HG03439 (cell line): ENCODE results near the gene EPHA1.

Source experiments
- ATAC-seq: cut with Tn5 transposase; IDR thresholded peaks from one replicate; pipeline ENCODE4 v1.9.1; 2021; ENCODE audit warnings: mild to moderate bottlenecking, moderate library complexity; ENCODE audit not compliant: unreplicated experiment

Gene EPHA1

DNA sequence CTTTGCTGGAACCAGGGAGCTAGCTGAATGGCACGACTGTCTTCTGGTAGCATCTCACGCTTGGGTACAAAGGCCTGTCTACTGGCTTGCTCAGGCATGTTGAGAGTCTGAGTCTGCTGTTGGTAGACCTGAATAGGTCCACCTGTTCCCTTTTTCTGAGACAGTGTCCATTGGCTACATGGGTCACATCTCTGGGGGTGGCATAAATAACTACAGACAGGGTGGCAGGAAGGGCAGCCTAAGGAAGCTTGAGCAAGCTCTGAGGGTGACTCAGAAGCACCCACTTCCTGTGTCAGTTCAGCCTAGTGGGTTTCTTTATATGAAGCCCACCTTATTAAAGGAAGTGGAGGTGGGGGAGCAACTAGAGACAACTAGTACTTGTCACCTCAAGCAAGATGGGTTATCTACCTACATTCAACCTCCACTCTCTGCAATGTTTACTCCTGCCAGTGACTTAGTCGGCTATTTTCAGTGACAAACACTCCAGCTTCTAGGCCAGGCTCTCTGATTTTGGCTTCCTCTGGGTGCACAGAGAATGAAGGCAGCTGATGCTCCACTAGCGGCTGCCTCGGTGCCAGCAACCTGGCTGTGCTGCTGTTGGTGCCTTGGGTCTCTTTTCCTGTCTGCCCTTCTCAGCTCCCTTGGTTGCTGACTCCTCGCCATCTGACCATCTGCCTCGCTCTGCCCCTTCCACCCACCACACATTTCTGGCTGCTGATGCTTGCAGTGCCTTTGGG, 33.2 kb downstream of the EPHA1 start:
- ATAC-seq = no peak

DNA sequence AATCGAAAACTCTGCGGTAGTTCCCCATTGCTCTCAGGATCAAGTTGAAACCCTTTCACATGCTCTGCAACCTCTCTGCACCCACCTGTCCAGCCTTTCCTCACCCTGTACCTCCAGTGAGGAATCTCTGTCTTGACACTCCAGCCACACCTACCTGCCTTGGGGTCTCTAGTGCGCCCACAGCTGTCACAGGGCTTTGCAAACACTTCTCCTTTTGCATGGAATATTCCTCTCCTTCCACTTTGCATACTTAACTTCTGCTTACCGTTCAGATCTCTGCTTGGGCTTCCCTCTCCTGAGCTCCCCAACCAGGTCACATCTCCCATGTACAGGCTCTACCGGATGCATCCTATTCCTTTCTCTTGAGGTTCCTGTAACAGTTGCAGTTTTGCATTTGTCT, 34.1 kb downstream of the EPHA1 start:
- ATAC-seq = no peak

DNA sequence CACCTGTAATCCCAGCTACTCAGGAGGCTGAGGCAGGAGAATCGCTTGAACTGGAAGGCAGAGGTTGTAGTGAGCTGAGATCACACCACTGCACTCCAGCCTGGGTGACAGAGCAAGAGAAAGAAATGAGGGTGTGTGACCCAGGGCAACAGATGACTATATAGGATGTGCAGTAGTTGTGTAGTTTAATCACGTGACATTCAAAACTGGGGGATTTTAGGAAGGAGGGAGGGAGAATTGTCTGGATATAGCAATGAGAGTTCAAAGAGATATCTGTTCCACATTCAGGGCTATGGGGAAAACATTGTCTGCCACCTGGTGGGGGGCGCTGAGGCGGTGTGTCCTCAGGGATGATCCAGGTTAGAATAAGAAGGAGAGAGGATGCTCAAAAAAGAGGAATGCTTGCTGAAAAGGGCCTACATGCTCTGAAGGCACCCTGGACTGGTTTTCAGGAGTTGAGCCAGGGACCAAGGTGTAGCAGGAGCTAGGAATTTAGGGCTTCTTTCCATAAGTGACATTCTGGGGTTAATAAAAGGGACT, 35.3 kb downstream of the EPHA1 start:
- ATAC-seq = no peak

DNA sequence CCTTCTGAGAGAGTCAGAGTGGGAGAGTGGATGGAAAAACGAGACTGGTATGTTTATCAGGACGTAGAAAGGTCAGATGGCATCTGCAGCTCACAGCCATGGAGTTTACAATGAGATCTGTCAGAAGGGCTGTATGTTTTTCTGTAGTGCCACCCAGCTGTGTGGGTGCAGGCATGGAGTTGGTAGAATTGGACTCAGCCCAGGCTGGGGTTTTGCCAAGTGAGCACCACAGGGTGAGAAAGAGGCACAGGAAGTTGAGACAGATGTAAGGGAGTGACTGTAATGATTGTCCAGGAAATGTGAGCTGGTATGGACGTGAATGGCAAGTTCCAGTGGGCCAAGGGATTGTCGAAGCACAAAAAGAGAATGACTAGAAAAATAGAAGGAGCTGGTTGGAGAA, 36.6 kb downstream of the EPHA1 start:
- no peak for ATAC-seq

DNA sequence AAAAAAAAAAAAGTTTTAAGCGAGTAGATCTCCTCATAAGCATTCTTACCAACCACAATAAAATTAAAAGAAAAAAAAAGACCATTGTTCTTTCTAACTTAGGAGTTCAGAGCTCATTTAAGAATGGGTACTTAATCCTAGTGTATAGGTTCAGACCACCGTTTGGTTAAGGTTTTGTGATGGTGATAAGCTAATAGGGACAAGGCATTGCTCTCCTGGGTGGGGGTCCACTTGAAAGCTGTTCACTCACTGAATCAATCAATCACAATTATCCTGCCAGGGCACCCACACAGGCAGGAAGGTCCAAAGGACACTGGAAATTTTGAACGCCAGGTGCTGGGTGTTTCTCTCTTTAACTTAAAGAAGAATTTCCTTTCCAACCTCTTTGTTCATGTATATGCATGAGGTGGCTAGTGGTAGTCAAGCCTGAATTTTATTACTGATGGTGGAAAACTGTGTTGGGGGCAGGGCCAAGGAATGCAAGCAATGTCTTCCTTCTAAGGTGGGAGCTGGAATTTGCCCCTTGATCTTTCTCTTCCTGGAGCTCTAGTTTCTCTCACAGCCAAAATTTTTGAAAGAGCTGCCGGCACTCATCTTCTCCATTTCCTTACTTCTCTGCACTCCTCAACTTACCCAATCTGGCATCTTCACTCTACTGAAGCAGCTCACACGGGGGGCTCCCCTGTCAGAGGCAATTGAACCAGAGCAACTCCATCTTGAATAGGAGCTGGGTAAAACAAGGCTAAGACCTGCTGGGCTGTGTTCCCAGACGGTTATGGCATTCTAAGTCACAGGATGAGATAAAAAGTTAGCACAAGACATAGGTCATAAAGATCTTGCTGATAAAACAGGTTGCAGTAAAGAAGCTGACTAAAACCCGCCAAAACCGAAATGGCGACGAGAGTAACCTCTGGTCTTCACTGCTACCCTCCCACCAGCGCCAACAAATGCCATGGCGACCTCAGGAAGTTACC, 38.7 kb downstream of the EPHA1 start:
- ATAC-seq = no peak

DNA sequence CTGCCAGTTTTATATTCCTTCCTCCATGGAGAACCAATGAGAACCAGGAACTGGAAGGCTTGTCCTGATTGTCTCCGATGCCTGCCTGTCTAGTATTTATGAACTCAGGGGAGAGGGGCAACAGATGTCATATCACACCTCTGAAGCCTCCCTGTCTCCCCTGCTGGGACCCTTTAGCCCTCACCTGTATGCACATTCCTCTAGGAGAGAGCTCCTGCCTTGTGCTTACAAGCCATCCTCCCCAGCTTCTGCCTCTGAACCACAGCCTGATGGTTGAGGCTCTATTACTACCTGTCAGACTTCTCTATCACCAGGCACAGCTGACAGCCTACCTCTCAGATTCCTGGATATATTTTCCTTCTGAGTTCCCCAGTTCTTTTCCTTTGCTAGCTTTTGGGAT, 40.3 kb downstream of the EPHA1 start:
- no peak for ATAC-seq

DNA sequence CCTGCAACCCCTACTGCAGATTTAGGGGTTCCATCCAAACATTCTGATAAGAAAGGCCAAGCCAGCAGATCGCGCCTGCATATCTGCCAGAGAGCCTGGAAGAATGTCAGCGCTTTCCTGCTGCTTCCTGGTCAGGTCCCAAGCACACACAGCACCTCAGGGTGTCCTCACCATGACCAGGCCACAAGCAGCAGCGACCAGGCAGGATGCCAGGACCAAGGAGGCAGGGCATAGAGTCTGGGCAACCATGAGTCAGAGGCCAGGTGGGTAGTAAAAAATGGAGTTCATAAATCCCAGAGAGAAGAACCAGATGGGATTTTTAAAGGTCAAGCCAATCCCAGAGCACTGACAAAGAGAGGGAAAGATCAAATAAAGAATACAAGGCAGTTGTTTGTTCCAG, 40.7 kb downstream of the EPHA1 start:
- ATAC-seq = no peak

DNA sequence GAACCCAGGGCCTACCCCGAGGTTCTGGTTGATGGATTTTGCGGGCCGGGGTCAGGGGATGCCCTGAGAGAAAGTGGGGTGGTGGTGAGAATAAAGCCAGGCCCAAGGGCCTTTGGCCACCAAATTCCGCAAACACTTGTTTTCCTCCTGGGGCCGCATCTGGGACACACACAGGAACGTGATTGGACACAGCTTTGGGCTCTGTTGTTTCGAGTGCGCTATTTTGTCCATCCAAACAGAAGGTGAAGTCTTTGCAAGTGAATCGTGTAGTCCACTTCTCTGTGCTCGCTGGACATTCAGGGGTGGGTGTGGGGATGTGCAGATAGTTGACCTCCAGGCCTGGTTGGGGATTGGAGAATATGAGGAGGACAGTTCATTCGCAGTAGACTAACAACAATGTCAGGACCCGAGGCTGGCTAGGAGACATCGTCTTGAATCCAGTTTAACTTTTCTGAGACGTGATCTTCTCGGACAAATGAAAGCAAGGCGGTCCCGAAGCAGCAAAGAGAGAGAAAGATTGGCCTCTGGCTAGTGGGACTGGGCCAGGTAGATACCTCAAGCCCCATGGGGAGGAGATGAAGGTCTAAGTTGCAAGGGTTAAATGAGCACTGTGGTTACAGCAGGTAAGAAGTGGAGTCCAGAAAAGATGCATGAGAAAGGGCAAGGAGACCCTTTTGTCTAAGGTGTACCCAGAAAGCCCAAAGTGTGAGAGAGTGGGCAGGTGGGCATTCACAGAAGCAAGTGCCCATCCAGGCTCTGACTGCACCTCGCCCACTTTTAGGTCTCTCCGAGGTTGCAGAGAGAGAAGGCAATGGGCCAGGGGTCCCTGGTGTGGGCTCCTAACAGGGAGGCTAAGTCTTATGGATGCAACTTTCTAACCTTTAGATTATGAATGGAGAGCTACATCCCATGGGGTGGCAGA, 45.4 kb downstream of the EPHA1 start:
- no peak for ATAC-seq

DNA sequence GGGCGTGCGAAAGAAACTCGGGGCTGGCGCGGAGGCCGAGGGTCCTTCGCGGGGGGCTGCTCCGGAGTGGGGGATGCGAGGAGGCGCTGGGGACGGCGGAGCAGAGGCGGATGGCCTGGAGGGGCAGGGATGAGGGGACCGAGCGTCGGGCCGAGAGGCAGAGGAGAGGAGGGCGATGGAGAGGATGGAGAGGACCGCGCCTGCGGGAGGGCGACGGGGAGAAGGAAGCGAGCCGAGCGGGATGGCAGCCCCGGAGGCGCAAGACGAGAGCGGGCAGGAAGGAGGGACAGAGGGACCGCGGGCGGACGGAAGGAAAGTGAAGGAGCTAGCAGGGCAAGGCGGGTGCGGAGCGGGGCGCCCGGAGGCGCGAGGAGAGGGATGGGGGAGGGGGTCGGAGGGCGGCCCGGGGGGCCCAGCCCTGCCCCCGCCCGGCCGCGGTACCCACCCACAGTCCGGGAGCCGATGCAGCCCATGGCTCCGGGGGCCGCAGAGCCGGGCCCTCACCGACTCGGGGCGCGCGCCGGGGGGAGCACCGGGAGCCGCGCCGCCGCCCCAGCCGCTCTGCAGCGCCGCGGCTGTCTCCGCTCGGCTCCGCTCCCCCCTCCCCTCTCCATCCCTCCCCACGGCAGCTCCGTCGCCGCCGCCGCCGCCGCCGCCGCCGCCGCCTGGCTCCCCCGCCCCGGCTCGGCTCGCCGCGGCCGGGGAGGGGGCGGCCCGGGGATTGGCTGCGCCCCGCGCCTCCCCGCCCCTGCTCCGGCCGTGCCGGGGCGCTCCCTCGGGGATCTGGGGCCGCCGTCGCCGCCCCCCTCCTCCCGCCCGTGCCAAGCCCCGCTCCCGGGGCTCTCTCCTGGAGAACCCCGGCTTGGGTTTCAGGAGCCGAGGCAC, 46.3 kb downstream of the EPHA1 start, which contains the start of gene FAM131B:
FAM131B (minus strand) TSS at position 583 of the 885 bp plus-strand sequence; CDS start at position 473, 110 bp downstream.
- ATAC-seq = no peak

DNA sequence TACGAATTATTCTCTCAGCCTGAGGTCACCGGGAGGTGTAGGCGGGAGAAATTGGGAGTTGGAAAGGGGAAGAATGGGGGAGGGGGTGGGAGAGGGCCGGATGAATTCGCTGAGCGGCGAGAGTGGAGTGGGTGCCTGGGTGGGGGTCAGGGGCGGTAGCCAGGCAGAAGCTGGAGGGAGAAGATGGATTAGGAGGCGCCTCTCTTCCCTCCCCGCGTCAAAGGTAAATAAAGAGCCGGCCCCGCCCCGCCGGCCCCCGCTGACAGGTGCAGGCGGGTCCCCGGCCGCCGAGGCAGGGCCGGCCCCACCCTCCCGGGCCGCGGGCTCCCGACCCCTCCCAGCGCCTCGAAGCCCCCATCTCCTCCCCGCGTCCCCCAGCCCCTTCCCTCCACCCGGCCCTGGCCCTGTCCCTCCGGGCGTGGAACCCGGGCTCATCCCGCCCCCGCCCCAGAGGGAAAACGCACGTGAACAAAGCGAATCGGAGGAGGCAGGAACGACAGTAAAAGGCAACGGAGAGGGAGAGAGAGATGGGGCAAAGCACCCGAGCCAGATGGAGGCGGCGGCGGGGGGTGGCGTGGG, 47.0 kb downstream of the EPHA1 start:
- ATAC-seq = no peak

DNA sequence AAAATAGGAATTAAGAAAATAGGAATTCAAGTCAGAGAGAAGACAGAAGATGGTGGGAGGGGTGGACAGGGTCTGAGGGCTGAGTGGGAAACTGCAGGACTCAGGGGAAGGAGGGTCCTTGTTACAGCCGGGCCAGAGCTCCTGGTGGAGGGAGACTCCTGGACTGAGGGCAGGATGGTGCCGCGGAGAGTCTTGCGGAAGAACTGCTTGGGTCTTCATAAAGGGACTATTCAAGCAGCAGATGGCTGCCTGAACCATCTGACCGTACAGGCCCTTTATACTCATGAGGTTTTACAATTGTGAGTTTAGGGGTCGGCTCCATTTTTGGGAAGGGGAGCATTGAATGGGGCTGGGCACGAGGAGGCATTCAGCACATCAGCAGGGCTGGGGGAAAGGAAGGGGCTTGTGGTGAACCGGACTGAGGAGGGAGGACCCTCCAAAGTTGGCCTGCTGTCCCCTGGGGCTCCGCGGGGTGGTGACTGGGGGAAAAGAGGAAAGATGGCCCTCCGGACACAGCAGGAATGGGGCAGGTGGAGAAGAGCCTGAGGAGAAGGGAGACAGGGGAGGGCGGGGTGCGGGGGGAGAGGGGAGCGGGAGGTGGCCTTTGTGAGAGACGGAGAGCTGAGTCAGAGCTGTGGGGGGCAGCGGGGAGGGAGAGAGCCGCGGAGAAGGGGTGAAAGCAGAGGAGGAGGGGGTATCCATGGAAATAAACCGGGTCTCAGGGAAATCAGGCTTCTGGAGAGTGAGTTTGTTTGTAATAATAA, 47.7 kb downstream of the EPHA1 start:
- ATAC-seq = no peak

DNA sequence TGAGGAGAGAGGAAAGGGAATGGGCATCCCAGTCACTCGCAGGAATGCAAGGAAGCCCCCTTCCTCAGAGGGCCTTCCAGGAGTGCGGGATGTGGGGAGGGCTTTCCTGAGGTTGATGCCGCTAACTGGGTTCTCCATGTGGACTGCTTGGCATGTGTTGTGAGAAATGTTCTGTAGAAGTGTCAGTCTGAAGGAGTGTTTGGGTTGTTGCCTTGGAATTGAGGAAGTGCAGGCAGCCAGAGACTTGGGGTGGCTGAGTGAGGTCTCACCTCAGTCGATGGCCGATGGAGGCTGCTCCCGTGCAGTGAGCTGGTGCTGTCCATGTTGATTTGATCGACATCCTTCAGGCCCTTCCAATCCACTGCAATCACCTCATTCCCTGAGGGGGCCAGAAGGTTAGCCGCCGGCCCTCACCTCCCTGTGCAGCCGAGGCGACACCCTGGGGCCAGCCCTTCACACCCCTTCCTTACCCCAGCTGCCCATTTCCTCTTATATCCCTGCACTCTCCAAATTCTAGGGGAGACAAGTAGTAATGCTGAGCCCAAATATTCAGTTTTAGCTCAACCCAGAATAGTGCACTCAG, 48.8 kb downstream of the EPHA1 start:
- ATAC-seq = no peak

DNA sequence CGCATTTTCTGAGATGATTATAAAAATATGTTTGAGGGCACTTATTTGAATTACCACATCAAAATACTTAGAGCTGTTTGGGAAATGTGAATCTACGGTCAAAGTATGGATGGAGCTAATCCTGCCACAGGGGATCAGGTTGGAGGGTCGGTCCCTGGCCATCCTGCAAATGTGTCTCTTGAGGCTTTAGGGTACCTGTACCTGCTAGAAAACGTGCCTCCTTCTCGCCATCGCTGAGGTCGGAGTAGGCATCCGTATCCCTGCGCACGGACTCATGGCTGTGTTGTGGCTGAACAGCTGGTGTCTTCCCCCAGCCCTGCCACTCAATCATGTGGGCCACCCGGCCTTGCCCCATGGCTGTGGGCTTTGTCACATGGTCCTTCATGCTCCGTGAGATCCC, 50.0 kb downstream of the EPHA1 start:
- ATAC-seq = no peak

DNA sequence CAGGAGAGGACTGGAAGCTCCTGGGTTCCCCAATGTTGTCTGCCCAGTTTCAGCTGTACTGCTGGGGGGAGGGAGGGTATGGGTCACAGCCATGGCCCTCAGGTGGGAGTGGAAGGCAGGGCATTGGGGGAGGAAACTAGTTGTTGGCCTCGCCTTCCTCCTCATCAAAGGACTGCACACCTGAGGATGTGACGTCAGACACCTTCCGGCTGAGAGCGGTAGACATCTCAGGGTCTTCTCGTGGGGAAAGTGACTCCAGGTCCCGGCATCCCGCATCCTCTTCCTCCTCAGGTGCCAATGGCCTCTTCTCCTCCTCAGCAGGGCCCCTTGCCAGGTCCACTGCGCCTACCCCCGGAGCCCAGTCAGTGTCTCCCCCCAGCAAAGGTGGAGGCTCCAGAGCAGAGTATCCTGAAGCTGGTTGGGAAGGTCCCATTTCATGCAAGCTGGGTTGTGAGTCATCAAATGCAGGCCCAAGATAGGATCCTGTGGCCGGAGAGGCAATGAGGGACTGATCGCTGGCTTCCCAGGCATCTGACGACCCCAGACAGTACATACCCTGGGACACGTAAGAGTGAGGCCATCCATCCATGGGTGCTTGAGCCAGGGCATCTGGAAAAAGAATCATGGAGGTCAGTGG, 52.1 kb downstream of the EPHA1 start:
- ATAC-seq = no peak

DNA sequence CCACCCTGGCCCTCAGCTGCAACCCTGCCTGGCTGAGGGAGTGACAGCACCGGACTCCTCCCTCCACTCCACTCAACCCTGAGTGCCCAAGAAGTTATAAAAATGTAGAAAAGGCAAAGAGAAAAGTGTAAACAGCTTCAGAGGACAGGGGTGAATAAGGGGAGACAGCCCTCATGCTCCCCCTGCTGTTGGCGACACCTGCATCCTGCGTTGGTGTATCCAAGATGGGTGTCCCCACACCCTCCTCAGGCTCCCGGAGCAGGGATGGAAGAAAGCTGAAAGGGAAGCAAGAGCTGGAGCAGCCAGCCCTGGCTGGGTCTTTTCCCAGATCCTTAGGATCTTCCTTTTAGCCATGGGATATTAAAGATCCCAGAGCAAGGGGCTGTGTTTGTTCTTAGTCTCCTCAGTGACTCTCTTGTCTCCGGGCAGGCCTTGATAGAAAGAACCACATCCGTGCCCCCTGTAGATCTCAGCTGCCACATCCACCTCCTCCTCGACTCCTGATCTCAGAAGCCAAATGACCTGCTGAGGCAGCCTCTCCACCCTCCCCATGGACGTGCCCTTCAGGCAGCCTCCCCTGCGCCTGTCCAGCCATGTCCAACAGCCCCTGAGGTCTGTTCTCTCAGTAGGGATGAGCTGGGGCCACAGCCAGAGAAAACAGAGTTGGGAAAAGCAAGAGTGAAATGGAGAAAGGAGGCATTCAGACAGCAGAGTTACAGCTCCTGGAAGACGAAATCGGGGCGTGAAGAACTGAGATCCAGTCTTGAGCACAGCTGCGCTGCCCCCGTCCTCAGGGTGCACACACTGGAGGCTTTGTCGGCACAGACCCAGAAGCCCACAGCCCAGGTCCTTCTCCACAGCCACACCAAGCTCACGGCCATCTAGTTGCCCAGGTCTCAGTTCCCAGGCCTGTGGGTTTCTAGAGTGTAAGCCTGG, 52.9 kb downstream of the EPHA1 start:
- no peak for ATAC-seq

DNA sequence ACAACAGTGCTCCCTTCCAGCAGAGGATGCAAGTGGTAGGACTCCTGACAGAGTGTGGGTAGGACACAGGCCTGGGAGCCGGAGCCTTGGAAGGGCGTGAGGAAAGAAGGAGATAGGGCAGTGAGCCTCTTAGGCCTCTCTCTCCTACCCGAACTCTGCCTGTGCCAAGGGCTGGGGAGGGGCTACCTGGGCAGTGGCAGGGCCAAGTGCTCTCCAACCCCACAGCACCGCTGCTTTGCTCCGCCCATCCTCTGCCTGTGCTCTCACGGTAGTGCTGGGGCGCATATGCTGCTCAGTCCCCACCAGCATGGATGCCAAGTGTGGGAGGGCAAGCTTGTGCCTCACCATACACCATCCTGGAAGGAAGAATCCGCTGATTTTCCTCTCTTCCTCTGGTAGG, 53.7 kb downstream of the EPHA1 start:
- ATAC-seq = no peak

DNA sequence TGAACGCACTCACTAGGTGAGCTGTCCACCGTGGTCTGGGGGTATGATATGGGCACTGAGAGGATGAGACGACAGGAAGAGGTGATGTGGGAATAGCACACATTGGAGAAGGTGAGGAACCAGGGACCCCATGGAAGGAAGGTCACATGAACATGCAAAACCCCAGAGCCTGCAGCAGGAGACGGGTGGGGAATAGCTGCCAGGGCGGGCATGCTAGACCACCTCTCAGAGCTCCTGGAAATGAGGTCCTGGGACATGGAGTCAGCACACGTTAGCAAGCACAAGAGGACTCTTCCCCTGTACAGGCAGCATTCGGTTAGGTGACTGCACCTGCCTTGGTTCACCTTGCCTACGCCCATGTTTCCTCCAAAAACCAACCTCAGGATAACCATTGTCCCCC, 54.3 kb downstream of the EPHA1 start:
- ATAC-seq = no peak
